Measurements from ENCODE around the gene ATCAY. TPM values are rescaled to one million over a fixed set of nuclear protein-coding genes. Genes with fewer than 3 reads are reported as not detected.
"Not testable (repeated sequence)": the region's sequence is repeated elsewhere in the genome, so short reads cannot be mapped to it uniquely, and the experiment has no call there.

Gene ATCAY
- total RNA-seq, 4 donors from 2014 or later, result not detected

DNA sequence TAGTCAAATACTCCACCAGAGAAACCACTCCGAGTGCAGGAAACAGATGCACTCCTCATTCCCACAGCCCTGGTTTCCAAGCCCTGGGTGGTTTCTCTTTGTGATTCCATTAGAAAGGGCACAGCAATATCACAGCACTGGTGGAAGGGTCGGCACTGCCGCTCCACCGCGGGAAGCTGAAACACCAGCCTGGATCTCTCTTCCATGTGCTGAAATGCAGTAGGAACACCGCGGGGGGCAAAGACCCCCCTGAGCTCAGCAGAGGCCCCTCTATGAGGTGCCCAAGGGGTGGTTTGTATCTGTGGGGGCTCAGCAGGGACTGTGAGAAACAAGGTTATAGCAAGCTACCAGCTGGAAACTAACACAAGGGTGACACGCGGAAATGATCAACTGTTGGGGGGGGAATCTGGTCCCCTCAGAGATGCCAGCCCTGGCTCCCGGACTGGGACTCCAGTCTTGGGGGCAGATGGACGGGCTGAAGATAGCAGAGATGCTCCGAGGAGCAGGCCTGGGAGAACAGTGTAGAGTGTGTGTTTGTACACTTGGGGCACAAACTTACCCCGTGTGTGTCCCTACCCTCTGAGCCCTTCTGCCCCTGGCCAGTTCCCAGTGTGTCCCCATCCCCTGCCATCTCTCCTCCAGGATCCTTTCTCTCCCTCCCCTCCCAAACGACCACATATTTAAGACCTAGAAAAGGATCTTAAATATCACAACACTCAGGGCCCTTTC, 13.4 kb upstream of the ATCAY start:
- no peak overlapping the region for H3K4me3 ChIP-seq
- no peaks in the 10 kb centered on the region for H3K9me3 ChIP-seq
- 54% methylated on average over 13 of the region's 14 CpGs for WGBS
- no peak for DNase-seq (ENCODE audit: low spot score in 2 of 2)
- no peaks in the 10 kb centered on the region for H3K36me3 ChIP-seq
- H3K27ac ChIP-seq, result no peak overlapping the region
- peaks cover 9% of the 10 kb centered on the region for H3K4me1 ChIP-seq
- TF ChIP-seq, protein P1, sequence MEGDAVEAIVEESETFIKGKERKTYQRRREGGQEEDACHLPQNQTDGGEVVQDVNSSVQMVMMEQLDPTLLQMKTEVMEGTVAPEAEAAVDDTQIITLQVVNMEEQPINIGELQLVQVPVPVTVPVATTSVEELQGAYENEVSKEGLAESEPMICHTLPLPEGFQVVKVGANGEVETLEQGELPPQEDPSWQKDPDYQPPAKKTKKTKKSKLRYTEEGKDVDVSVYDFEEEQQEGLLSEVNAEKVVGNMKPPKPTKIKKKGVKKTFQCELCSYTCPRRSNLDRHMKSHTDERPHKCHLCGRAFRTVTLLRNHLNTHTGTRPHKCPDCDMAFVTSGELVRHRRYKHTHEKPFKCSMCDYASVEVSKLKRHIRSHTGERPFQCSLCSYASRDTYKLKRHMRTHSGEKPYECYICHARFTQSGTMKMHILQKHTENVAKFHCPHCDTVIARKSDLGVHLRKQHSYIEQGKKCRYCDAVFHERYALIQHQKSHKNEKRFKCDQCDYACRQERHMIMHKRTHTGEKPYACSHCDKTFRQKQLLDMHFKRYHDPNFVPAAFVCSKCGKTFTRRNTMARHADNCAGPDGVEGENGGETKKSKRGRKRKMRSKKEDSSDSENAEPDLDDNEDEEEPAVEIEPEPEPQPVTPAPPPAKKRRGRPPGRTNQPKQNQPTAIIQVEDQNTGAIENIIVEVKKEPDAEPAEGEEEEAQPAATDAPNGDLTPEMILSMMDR (IDR thresholded peaks at IDR 0.05), result no peak
- TF ChIP-seq POLR2A (IDR thresholded peaks at IDR 0.05) (no peak), POLR2AphosphoS5 (IDR thresholded peaks at IDR 0.05) (no peak), EP300 (IDR thresholded peaks at IDR 0.05) (no peak)
- H3K27me3 ChIP-seq, result peaks cover 68% of the 10 kb centered on the region

DNA sequence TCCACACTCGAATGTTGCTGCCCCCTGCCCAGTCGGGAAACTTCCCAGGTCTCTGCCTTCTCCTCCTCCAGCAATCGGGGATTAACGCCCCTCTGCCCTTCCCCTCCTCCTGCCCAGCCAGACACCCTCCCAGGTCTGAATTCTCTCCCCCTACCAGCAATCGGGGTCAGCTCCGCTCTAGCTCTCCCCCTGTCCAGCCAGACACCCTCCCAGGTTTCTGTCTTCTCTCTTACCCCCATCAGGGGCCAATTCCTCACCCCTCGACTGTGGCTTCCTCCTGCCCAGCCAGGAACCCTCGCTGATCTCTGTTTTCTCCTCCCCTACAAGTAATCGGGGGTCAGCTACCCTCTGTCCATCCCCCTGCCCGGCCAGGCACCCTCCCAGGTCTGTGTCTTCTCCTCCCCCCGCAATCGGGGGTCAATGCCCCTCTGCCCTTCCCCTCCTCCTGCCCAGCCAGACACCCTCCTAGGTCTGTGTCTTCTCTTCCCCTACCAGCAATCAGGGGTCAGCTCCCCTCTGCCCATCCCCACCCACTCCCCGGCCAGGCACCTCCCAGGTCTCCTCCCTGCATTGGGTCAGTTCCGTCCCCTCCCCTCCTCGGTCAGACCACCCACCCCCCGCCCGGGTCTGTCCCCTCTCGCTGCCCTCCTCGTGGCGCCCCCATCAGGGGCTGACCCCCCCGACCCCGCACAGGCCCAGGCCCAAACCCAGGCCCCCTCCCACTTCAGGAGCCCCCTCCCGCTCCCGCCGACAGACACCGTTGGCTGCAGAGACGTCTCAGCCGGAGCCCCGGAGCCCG, 12.3 kb upstream of the ATCAY start:
- no peak for DNase-seq (ENCODE audit: low spot score in 2 of 2)
- peaks cover 9% of the 10 kb centered on the region for H3K4me1 ChIP-seq
- TF ChIP-seq POLR2AphosphoS5 (IDR thresholded peaks at IDR 0.05), result no peak
- TF ChIP-seq, protein P1 (IDR thresholded peaks at IDR 0.05), result no peak
- TF ChIP-seq POLR2A (IDR thresholded peaks at IDR 0.05), result no peak
- TF ChIP-seq EP300 (IDR thresholded peaks at IDR 0.05), result no peak
- H3K27me3 ChIP-seq, result peaks cover 61% of the 10 kb centered on the region
- no peak overlapping the region for H3K27ac ChIP-seq
- no peaks in the 10 kb centered on the region for H3K9me3 ChIP-seq
- no peaks in the 10 kb centered on the region for H3K36me3 ChIP-seq
- WGBS, result 19% methylated on average over 22 of the region's 30 CpGs
- peak overlapping the region; percentile 15 for H3K4me3 ChIP-seq

DNA sequence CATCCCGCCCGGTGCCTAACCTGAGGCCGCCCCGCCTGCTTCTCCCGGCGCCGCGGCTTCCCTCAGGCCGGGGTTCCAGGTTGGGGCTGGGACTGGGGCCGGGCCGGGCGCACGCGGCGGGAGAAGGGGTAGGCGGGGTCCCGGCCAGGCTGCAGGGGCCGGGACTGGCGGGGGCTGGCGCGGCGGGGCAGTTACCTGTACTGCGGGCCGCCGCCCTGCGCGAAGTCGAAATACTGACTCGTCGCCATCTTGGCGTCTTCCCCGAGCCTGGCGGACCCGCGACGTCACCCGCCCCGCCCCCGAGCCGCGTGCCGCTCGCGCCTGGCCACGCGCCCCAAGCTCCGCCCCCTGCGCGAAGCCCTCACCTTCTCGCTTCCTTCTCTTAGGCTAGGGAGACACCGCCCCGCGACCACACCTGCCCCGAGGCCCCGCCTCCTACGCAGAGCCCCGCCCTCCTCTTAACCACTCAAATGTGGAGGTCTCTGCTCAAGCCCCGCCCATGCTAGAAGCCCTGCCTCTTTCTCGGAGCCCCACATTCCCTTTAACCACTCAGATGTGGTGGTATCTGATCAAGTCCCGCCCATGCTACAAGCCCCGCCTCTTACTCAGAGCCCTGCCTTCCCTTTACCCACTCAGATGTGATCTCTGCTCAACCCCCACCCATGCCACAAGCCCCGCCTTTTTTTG, 11.6 kb upstream of the ATCAY start, which contains the start of gene ZFR2:
TSS of gene ZFR2 (minus strand) at position 269 of the 687 bp plus-strand sequence. CDS start at position 248, 21 bp downstream.
- no peak for DNase-seq (ENCODE audit: low spot score in 2 of 2)
- 17% methylated on average over 23 of the region's 62 CpGs for WGBS
- Histone ChIP-seq H3K9me3 (no peaks in the 10 kb centered on the region), H3K36me3 (no peaks in the 10 kb centered on the region), H3K27me3 (peaks cover 61% of the 10 kb centered on the region), H3K27ac (no peak within 1 kb of the TSS), H3K4me3 (peak within 1 kb of the TSS; percentile 15), H3K4me1 (peaks cover 9% of the 10 kb centered on the region)
- TF ChIP-seq EP300 (IDR thresholded peaks at IDR 0.05) (no peak), POLR2A (IDR thresholded peaks at IDR 0.05) (no peak), POLR2AphosphoS5 (IDR thresholded peaks at IDR 0.05) (no peak)
- TF ChIP-seq, protein P1 (IDR thresholded peaks at IDR 0.05), result no peak

DNA sequence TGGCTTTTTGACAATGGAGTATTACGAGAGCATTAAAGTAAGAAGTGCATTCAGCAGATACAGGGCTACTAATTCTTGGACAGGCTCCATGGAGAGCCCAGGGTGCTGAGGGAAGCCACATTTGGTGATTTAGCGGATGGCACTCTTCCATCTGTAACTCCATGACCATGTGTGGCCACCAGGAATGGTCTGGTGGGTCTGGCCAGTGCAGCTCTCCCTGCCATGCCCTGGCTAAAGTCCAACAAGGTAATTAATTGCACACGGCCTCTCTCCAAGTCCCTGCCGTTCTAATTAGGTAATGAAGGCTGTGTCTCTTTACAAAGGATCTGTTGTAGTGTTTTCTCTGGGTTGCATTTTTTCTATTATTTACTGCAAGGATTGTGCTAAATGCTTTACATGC, 7.3 kb upstream of the ATCAY start:
- H3K27ac ChIP-seq, result no peak overlapping the region
- peaks cover 50% of the 10 kb centered on the region for H3K27me3 ChIP-seq
- peaks cover 9% of the 10 kb centered on the region for H3K4me1 ChIP-seq
- no peak for DNase-seq (ENCODE audit: low spot score in 2 of 2)
- H3K36me3 ChIP-seq, result no peaks in the 10 kb centered on the region
- TF ChIP-seq POLR2AphosphoS5 (IDR thresholded peaks at IDR 0.05), result no peak
- TF ChIP-seq, protein P1 (IDR thresholded peaks at IDR 0.05), result no peak
- TF ChIP-seq POLR2A (IDR thresholded peaks at IDR 0.05), result no peak
- TF ChIP-seq EP300 (IDR thresholded peaks at IDR 0.05), result no peak
- H3K9me3 ChIP-seq, result no peaks in the 10 kb centered on the region
- no peak overlapping the region for H3K4me3 ChIP-seq
- WGBS, result 65% methylated on average over 4 of the region's 4 CpGs

DNA sequence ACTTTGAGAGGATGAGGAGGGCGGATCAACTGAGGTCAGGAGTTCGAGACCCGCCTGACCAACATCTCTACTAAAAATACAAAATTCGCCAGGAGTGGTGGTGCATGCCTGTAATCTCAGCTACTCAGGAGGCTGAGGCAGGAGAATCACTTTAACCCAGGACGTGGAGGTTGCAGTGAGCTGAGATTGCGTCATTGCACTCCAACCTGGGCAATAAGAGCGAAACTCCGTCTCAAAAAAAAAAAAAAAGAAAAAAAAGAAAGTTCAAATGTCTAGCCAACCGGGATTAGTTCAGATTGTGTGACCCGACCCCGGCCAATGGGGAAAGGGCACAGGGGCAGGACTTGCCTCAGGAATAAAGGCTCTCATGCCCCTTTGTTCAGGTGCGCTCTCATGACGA, 5.8 kb upstream of the ATCAY start:
- not testable (repeated sequence) for H3K9me3 ChIP-seq; H3K36me3 ChIP-seq; H3K4me3 ChIP-seq; H3K4me1 ChIP-seq; DNase-seq (ENCODE audit: low spot score in 2 of 2); H3K27ac ChIP-seq
- peaks cover 48% of the 10 kb centered on the region for H3K27me3 ChIP-seq
- 79% methylated on average over 13 of the region's 13 CpGs for WGBS

Data from suprapubic skin (tissue), 4 donors.